ENCODE measurements around the gene LRRC4C. TPM values are rescaled to one million over a fixed set of nuclear protein-coding genes. Genes with fewer than 3 reads are reported as not detected.

Gene LRRC4C
- total RNA-seq, 2 donors from 2014 or later, result 0.42 TPM; not detected in 1

- Histone ChIP-seq H3K9me3 (no peaks in the 10 kb centered on the region), H3K4me3 (no peak overlapping the region), H3K4me1 (no peaks in the 10 kb centered on the region), H3K36me3 (no peaks in the 10 kb centered on the region), H3K9ac (ENCODE audit: low read depth in 2 of 2, low read length in 2 of 2) (no peak overlapping the region), H3K27ac (no peak overlapping the region), H3K27me3 (no peaks in the 10 kb centered on the region)
- intact Hi-C loops (cut with DNase I), result no loop called here
- DNase-seq, result no peak
- no peak for TF ChIP-seq CTCF (IDR thresholded peaks at IDR 0.05)
These were observed 672.2 kb downstream of the LRRC4C start for GRCh38 chr11:40787224-40787623.

GRCh38 chr11:40763046-40763445 is 696.4 kb downstream of the LRRC4C start:
- H3K9ac ChIP-seq (ENCODE audit: low read depth in 2 of 2, low read length in 2 of 2), result no peak overlapping the region
- TF ChIP-seq CTCF (IDR thresholded peaks at IDR 0.05), result no peak
- no peak overlapping the region for H3K4me3 ChIP-seq
- no peak for DNase-seq
- intact Hi-C loops (cut with DNase I), result no loop called here
- H3K36me3 ChIP-seq, result no peaks in the 10 kb centered on the region
- no peaks in the 10 kb centered on the region for H3K27me3 ChIP-seq
- H3K27ac ChIP-seq, result no peak overlapping the region
- H3K4me1 ChIP-seq, result no peaks in the 10 kb centered on the region
- H3K9me3 ChIP-seq, result no peaks in the 10 kb centered on the region

- Histone ChIP-seq H3K27me3 (no peaks in the 10 kb centered on the region), H3K4me1 (no peaks in the 10 kb centered on the region), H3K9ac (ENCODE audit: low read depth in 2 of 2, low read length in 2 of 2) (no peak overlapping the region), H3K36me3 (no peaks in the 10 kb centered on the region), H3K27ac (no peak overlapping the region), H3K9me3 (no peaks in the 10 kb centered on the region), H3K4me3 (no peak overlapping the region)
- DNase-seq, result no peak
- intact Hi-C loops (cut with DNase I), result no loop called here
- no peak for TF ChIP-seq CTCF (IDR thresholded peaks at IDR 0.05)
These were observed 700.1 kb downstream of the LRRC4C start for GRCh38 chr11:40759341-40759740.

- Histone ChIP-seq H3K27me3 (no peaks in the 10 kb centered on the region), H3K9me3 (no peaks in the 10 kb centered on the region), H3K27ac (no peak overlapping the region), H3K4me1 (no peaks in the 10 kb centered on the region), H3K4me3 (no peak overlapping the region), H3K36me3 (no peaks in the 10 kb centered on the region), H3K9ac (ENCODE audit: low read depth in 2 of 2, low read length in 2 of 2) (no peak overlapping the region)
- intact Hi-C loops (cut with DNase I), result no loop called here
- TF ChIP-seq CTCF (IDR thresholded peaks at IDR 0.05), result no peak
- DNase-seq, result no peak
These were observed 705.2 kb downstream of the LRRC4C start for GRCh38 chr11:40754297-40754696.

GRCh38 chr11:40746282-40746681 is 713.2 kb downstream of the LRRC4C start:
- TF ChIP-seq CTCF (IDR thresholded peaks at IDR 0.05), result no peak
- no peaks in the 10 kb centered on the region for H3K9me3 ChIP-seq
- intact Hi-C loops (cut with DNase I), result no loop called here

GRCh38 chr11:40732132-40732531 is 727.3 kb downstream of the LRRC4C start:
- no peak for TF ChIP-seq CTCF (IDR thresholded peaks at IDR 0.05)
- H3K9ac ChIP-seq (ENCODE audit: low read depth in 2 of 2, low read length in 2 of 2), result no peak overlapping the region
- no peaks in the 10 kb centered on the region for H3K27me3 ChIP-seq
- no peaks in the 10 kb centered on the region for H3K4me1 ChIP-seq
- H3K9me3 ChIP-seq, result no peaks in the 10 kb centered on the region
- intact Hi-C loops (cut with DNase I), result no loop called here
- H3K36me3 ChIP-seq, result no peaks in the 10 kb centered on the region
- no peak overlapping the region for H3K4me3 ChIP-seq
- H3K27ac ChIP-seq, result no peak overlapping the region
- no peak for DNase-seq

More at GRCh38 chr11:40746282-40746681, 713.2 kb downstream of the LRRC4C start:
- Histone ChIP-seq H3K9ac (ENCODE audit: low read depth in 2 of 2, low read length in 2 of 2) (no peak overlapping the region), H3K36me3 (no peaks in the 10 kb centered on the region), H3K4me3 (no peak overlapping the region), H3K27ac (no peak overlapping the region), H3K27me3 (no peaks in the 10 kb centered on the region), H3K4me1 (no peaks in the 10 kb centered on the region)
- DNase-seq, result no peak
